SK-N-SH (cell line): ENCODE results near the gene TP63. TPM values are rescaled to one million over a fixed set of nuclear protein-coding genes. Genes with fewer than 3 reads are reported as not detected.

Source experiments
- CTCF ChIA-PET: fragments of 300-600, 350-600 bp; formaldehyde crosslinking; extraction: SDS; loops from one replicate; lab custom pipeline; 2021; lab: Yijun Ruan, JAX
- POLR2A ChIA-PET: fragments of 350-600 bp; sonication (Branson Sonifier 250); formaldehyde crosslinking; extraction: SDS; loops from one replicate; lab custom pipeline; 2020; ENCODE audit warnings: antibody characterized with exemption, inconsistent platforms; lab: Yijun Ruan, JAX
- DNase-seq: peaks from one replicate; pipeline ENCODE4 v3.0.0; 2012
- H2AFZ ChIP-seq: fragments of 200-600 bp; sonication (generic); 2 replicates; pipeline ENCODE4 v1.8.1; 2016; ENCODE audit warnings: antibody characterized with exemption, mild to moderate bottlenecking, low read depth
- H3F3A ChIP-seq: fragments of 200-600 bp; sonication (generic); replicated peaks from 2 replicates; pipeline ENCODE3; 2016; ENCODE audit warnings: antibody characterized with exemption, mild to moderate bottlenecking; ENCODE audit not compliant: insufficient read depth
- H3K27ac ChIP-seq, 2 experiments: fragments of 200-500 bp in 1 of 2; fragments of 200-600 bp in 1 of 2; sonication (Bioruptor generic) in 1 of 2; sonication (generic), shearing (Covaris generic) in 1 of 2; 2 replicates each; pipeline versions ENCODE4 v1.5.1 to v1.6.1; 2014 to 2016; ENCODE audit warnings: low read depth in 2 of 2, inconsistent platforms in 1 of 2, low read length in 1 of 2, mild to moderate bottlenecking in 1 of 2, mixed read lengths in 1 of 2
- H3K27me3 ChIP-seq: fragments of 200-600 bp; sonication (generic), shearing (Covaris generic); 2 replicates; pipeline ENCODE4 v1.6.1; 2016; ENCODE audit warnings: mixed run types; ENCODE audit not compliant: insufficient read depth
- H3K36me3 ChIP-seq, 2 experiments: fragments of 200-500 bp in 1 of 2; fragments of 200-600 bp in 1 of 2; sonication (Bioruptor generic) in 1 of 2; sonication (generic) in 1 of 2; replicated peaks in 1 of 2; 2 replicates each; pipeline versions ENCODE3 to v1.5.1; 2014 to 2016; ENCODE audit warnings: low read length in 1 of 2, mild to moderate bottlenecking in 1 of 2; ENCODE audit not compliant: insufficient read depth in 2 of 2, control insufficient read depth in 1 of 2
- H3K4me1 ChIP-seq, 2 experiments: fragments of 200-500 bp in 1 of 2; fragments of 200-600 bp in 1 of 2; sonication (Bioruptor generic) in 1 of 2; sonication (generic), shearing (Covaris generic) in 1 of 2; 2 replicates each; pipeline versions ENCODE4 v1.5.1 to v1.6.1; 2014 to 2016; ENCODE audit warnings: low read depth in 1 of 2, low read length in 1 of 2, mixed run types in 1 of 2; ENCODE audit not compliant: insufficient read depth in 2 of 2, control insufficient read depth in 1 of 2
- H3K4me2 ChIP-seq: fragments of 200-600 bp; sonication (generic), shearing (Covaris generic); 2 replicates; pipeline ENCODE4 v1.6.1; 2017; ENCODE audit warnings: mixed run types
- H3K4me3 ChIP-seq, 2 experiments: fragments of 200-500 bp in 1 of 2; fragments of 200-600 bp in 1 of 2; sonication (Bioruptor generic) in 1 of 2; sonication (generic), shearing (Covaris generic) in 1 of 2; 2 replicates each; pipeline versions ENCODE4 v1.5.1 to v1.8.1; 2014 to 2016; ENCODE audit warnings: low read depth in 2 of 2, inconsistent platforms in 1 of 2, low read length in 1 of 2, mild to moderate bottlenecking in 1 of 2, mixed read lengths in 1 of 2, moderate library complexity in 1 of 2
- H3K79me2 ChIP-seq: fragments of 200-600 bp; sonication (generic); 2 replicates; pipeline ENCODE4 v1.8.1; 2017; ENCODE audit warnings: mild to moderate bottlenecking; ENCODE audit not compliant: insufficient read depth
- H3K9ac ChIP-seq: fragments of 200-600 bp; sonication (generic); 2 replicates; pipeline ENCODE4 v1.6.1; 2017; ENCODE audit warnings: mixed run types
- H3K9me2 ChIP-seq: fragments of 200-600 bp; sonication (generic); 2 replicates; pipeline ENCODE4 v1.6.1; 2017; ENCODE audit warnings: mixed run types
- H3K9me3 ChIP-seq: fragments of 200-600 bp; sonication (generic); 2 replicates; pipeline ENCODE4 v1.6.1; 2017; ENCODE audit warnings: mixed run types, mild to moderate bottlenecking, moderate library complexity
- H4K20me1 ChIP-seq: fragments of 200-600 bp; sonication (generic); 2 replicates; pipeline ENCODE4 v1.6.1; 2017; ENCODE audit warnings: mild to moderate bottlenecking, mixed run types; ENCODE audit not compliant: insufficient read depth
- CHD2 ChIP-seq: fragments of 150-350 bp; IDR thresholded peaks from 2 replicates; pipeline ENCODE4 v1.6.1; 2018; ENCODE audit warnings: low read length; ENCODE audit not compliant: partially characterized antibody
- EP300 ChIP-seq, 2 experiments: IDR thresholded peaks; 2 replicates each; pipeline versions ENCODE4 v1.4.0 to v1.6.1; 2012; ENCODE audit warnings: borderline replicate concordance in 1 of 2, low read depth in 1 of 2, low read length in 1 of 2
- FOXJ3 ChIP-seq: sonication (generic); formaldehyde crosslinking; IDR thresholded peaks from 2 replicates; pipeline ENCODE4 v1.5.1; 2020; ENCODE audit warnings: mild to moderate bottlenecking, missing genetic modification reagents
- GATA2 ChIP-seq: sonication (generic); formaldehyde crosslinking; IDR thresholded peaks from 2 replicates; pipeline ENCODE4 v1.5.0; 2020; ENCODE audit warnings: mild to moderate bottlenecking, missing genetic modification reagents
- JUND ChIP-seq: IDR thresholded peaks from 2 replicates; pipeline ENCODE4 v1.4.0; 2012
- MXI1 ChIP-seq: IDR thresholded peaks from 2 replicates; pipeline ENCODE4 v1.6.1; 2012; ENCODE audit warnings: mild to moderate bottlenecking, low read depth, low read length, improper control_type of control experiment
- NRF1 ChIP-seq: IDR thresholded peaks from 2 replicates; pipeline ENCODE4 v1.6.1; 2012; ENCODE audit warnings: low read depth, mild to moderate bottlenecking, low read length
- POLR2AphosphoS5 ChIP-seq: IDR thresholded peaks from 2 replicates; pipeline ENCODE4 v1.6.1; 2012; ENCODE audit warnings: low read depth, low read length
- RAD21 ChIP-seq: IDR thresholded peaks from 2 replicates; pipeline ENCODE4 v1.6.1; 2012; ENCODE audit warnings: mild to moderate bottlenecking, low read length
- RCOR1 ChIP-seq: fragments of 150-350 bp; IDR thresholded peaks from 2 replicates; pipeline ENCODE4 v1.6.1; 2017; ENCODE audit warnings: antibody characterized with exemption, low read length
- REST ChIP-seq: IDR thresholded peaks from 2 replicates; pipeline ENCODE4 v1.6.1; 2012; ENCODE audit warnings: mild to moderate bottlenecking, low read depth, low read length, moderate library complexity
- RFX5 ChIP-seq: IDR thresholded peaks from 2 replicates; pipeline ENCODE4 v1.6.1; 2012; ENCODE audit warnings: mild to moderate bottlenecking, improper control_type of control experiment, low read length
- SIN3A ChIP-seq: IDR thresholded peaks from 2 replicates; pipeline ENCODE4 v1.6.1; 2012; ENCODE audit warnings: low read depth, mild to moderate bottlenecking, low read length, moderate library complexity, borderline replicate concordance
- SMC3 ChIP-seq: IDR thresholded peaks from 2 replicates; pipeline ENCODE4 v1.6.1; 2012; ENCODE audit warnings: low read depth, low read length, improper control_type of control experiment
- TEAD4 ChIP-seq: IDR thresholded peaks from 2 replicates; pipeline ENCODE4 v1.4.0; 2012; ENCODE audit warnings: mild to moderate bottlenecking, borderline replicate concordance; ENCODE audit not compliant: insufficient read depth
- WGBS: methylation state at CpG from one replicate; pipeline ENCODE4 v1.1.6; 2017; ENCODE audit warnings: low lambda C conversion rate; 5-methylcytosine and 5-hydroxymethylcytosine counted together
- polyA plus RNA-seq, 3 experiments: library from polyadenylated mRNA; depleted of rRNA; stranded (reverse); fragments of >200 nt; gene quantifications; 2 replicates each; pipeline ENCODE4 v1.2.3, GENCODE V29; 2012
- TF ChIP-seq, protein P1 (sequence below): fragments of 150-350 bp; IDR thresholded peaks from 2 replicates; pipeline ENCODE4 v1.6.1; 2016; ENCODE audit warnings: mild to moderate bottlenecking, low read depth, low read length
- TF ChIP-seq, protein P2 (sequence below): fragments of 200-600 bp; sonication (generic); IDR thresholded peaks from 2 replicates; pipeline ENCODE4 v1.6.1; 2017; ENCODE audit warnings: antibody characterized with exemption, mild to moderate bottlenecking, moderate library complexity

TP63 gene
- polyA plus RNA-seq, 1 of the 3 experiments (the other 2 are of a cell fraction) = not detected

DNA sequence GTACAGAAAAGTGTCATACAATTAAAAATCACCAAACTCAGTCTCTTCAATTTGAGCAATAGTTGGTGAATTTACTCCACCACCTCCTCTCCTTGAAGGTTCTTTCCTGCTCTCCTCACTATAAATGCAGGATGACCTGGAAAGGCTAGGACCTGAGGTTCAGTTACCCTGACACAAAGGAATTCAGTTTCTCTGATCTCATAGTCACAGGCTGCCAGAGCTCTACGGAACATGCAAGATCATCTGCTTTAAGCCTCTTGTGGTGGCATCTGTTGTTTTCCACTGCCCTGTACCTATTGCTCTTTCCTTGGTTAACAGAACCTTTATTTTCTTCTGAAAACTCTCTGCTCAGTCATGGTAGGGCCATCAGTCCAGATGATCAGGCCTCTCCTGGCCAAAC, 4.9 kb upstream of the TP63 start:
- Histone ChIP-seq H3K4me1 (no peaks in the 10 kb centered on the region), H4K20me1 (no peaks in the 10 kb centered on the region), H3F3A (no peaks in the 10 kb centered on the region), H3K9me2 (no peaks in the 10 kb centered on the region), H3K27ac (no peak overlapping the region), H3K4me2 (no peak overlapping the region), H2AFZ (no peak overlapping the region), H3K9me3 (no peaks in the 10 kb centered on the region), H3K36me3 (no peaks in the 10 kb centered on the region), H3K27me3 (no peaks in the 10 kb centered on the region), H3K79me2 (no peaks in the 10 kb centered on the region), H3K9ac (no peak overlapping the region), H3K4me3 (no peak overlapping the region)
- DNase-seq = no peak
- CTCF ChIA-PET = interaction anchor here (1.3 kb wide), 1 partner anchor 26 kb away, joined by 3 read pairs; no protein-coding TSS in a partner anchor
- POLR2A ChIA-PET = interaction anchor here (0.5 kb wide), 1 partner anchor 184 kb away, joined by 4 read pairs; no protein-coding TSS in a partner anchor
- TF ChIP-seq POLR2AphosphoS5 (no peak), EP300 (IDR thresholded peaks at IDR 0.05; ENCODE audit: borderline replicate concordance in 1 of 2, low read depth in 1 of 2, low read length in 1 of 2) (no peak), TEAD4 (no peak), JUND (no peak), FOXJ3 (CRISPR knock-in tag) (no peak), CHD2 (no peak), MXI1 (no peak), RCOR1 (no peak), RAD21 (no peak), RFX5 (no peak), GATA2 (CRISPR knock-in tag) (no peak)
- WGBS = 27% methylated on average over 1 of the region's 1 CpG

DNA sequence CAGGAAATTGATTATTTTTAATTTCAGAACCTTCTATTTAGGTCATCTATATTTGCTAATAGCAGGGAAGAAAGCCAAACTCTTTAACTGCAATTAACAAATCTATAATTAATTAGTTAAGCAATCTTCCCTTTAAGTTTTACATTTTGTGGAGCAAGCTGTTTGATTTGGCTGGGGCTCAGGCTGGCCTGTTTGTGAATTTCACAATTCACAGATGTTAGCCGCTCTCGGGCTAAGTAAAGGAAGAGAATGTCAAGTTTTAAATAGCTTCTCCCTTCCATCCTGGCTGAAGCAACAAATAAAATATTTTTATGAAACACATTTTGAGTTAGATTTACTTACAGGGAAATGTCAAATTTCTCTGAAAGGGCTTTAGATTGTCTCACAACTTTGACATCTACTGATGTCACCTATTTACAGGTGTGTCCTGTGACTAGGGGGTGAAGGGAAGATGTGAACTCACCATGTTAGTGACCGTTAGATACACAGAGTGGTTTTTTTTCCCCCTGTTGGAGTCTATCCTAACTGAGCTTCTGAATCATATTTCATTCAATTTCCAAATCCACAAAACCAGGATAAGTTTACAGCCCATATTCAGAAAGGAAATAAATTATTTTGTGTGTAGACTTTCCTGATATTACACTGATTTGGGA, 1.3 kb upstream of the TP63 start:
- H3K4me2 ChIP-seq = no peak overlapping the region
- H3K4me3 ChIP-seq = no peak overlapping the region
- TF ChIP-seq NRF1 = no peak
- no peak for TF ChIP-seq SMC3
- no peak for TF ChIP-seq RFX5
- TF ChIP-seq, protein P1, sequence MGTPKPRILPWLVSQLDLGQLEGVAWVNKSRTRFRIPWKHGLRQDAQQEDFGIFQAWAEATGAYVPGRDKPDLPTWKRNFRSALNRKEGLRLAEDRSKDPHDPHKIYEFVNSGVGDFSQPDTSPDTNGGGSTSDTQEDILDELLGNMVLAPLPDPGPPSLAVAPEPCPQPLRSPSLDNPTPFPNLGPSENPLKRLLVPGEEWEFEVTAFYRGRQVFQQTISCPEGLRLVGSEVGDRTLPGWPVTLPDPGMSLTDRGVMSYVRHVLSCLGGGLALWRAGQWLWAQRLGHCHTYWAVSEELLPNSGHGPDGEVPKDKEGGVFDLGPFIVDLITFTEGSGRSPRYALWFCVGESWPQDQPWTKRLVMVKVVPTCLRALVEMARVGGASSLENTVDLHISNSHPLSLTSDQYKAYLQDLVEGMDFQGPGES = no peak
- no peak for TF ChIP-seq SIN3A
- no peak for TF ChIP-seq REST
- TF ChIP-seq, protein P2, sequence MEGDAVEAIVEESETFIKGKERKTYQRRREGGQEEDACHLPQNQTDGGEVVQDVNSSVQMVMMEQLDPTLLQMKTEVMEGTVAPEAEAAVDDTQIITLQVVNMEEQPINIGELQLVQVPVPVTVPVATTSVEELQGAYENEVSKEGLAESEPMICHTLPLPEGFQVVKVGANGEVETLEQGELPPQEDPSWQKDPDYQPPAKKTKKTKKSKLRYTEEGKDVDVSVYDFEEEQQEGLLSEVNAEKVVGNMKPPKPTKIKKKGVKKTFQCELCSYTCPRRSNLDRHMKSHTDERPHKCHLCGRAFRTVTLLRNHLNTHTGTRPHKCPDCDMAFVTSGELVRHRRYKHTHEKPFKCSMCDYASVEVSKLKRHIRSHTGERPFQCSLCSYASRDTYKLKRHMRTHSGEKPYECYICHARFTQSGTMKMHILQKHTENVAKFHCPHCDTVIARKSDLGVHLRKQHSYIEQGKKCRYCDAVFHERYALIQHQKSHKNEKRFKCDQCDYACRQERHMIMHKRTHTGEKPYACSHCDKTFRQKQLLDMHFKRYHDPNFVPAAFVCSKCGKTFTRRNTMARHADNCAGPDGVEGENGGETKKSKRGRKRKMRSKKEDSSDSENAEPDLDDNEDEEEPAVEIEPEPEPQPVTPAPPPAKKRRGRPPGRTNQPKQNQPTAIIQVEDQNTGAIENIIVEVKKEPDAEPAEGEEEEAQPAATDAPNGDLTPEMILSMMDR = no peak
- CTCF ChIA-PET = no interaction called here
- no peaks in the 10 kb centered on the region for H3K9me2 ChIP-seq
- no peaks in the 10 kb centered on the region for H3K9me3 ChIP-seq
- WGBS = 18% methylated on average over 3 of the region's 3 CpGs
- DNase-seq = no peak
- H3K9ac ChIP-seq = no peak overlapping the region
- no peaks in the 10 kb centered on the region for H3K79me2 ChIP-seq
- no peak overlapping the region for H3K27ac ChIP-seq
- H3K27me3 ChIP-seq = no peaks in the 10 kb centered on the region
- H4K20me1 ChIP-seq = no peaks in the 10 kb centered on the region
- H3K36me3 ChIP-seq = no peaks in the 10 kb centered on the region
- no peaks in the 10 kb centered on the region for H3K4me1 ChIP-seq
- no peak overlapping the region for H2AFZ ChIP-seq
- POLR2A ChIA-PET = no interaction called here
- no peaks in the 10 kb centered on the region for H3F3A ChIP-seq
